Breast epithelium (tissue), 3 donors: ENCODE results near the gene TMEM213.

Experiments used
- POLR2AphosphoS5 ChIP-seq, 3 donors: sonication (generic); formaldehyde crosslinking; IDR thresholded peaks; one replicate each; pipeline ENCODE4 v1.6.1; 2017; ENCODE audit warnings: antibody characterized with exemption in 3 of 3
- TF ChIP-seq, protein P1 (sequence below), 3 donors: fragments of 450-650 bp; IDR thresholded peaks; one replicate each; pipeline ENCODE4 v1.5.1; 2016 to 2017; ENCODE audit warnings: antibody characterized with exemption in 3 of 3, mild to moderate bottlenecking in 3 of 3, moderate library complexity in 3 of 3

DNA sequence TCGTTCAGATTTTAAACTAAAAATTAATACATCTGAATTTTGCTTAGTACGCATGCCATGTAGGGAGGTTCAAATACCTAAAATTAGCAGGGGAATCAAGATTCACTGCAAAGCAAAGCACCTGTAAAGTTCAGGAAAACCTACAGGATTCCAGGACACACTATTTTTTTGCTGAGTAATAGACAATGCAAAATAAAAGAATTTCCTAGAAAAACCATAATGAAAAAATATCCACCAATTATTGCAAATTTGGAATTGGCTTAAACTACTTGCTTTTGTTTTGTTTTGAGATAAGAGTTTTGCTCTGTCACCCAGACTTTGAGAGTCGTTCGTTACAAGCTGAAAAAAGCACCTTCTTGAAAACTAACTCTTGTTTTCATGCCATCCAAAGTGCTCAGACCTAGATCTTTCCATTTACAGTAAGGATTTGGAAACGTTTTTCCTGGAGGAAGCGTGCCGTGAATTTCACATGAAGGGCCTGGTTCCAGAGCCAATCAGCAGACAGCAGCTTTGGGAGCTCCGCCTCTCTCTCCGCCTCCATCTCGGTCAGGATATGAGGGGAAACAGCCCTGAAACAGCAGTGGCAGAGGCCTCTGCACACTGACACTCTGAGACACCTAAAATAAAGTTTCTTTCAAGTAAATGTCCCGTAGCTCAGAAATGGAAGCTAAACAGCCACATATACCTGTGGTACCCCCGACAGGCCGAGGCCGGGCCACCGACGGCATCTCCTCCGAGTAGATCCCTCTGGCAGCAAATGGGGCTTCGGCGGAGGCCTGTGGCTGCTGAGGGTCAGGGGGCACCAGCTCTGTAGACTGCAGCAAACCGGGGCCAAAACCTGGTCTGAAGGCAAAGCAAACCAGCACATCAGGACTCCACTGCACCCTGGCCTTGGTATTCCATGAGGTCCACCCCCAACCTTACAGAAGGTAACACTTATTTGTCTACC, 46.1 kb downstream of the TMEM213 start:
- TF ChIP-seq, protein P1, sequence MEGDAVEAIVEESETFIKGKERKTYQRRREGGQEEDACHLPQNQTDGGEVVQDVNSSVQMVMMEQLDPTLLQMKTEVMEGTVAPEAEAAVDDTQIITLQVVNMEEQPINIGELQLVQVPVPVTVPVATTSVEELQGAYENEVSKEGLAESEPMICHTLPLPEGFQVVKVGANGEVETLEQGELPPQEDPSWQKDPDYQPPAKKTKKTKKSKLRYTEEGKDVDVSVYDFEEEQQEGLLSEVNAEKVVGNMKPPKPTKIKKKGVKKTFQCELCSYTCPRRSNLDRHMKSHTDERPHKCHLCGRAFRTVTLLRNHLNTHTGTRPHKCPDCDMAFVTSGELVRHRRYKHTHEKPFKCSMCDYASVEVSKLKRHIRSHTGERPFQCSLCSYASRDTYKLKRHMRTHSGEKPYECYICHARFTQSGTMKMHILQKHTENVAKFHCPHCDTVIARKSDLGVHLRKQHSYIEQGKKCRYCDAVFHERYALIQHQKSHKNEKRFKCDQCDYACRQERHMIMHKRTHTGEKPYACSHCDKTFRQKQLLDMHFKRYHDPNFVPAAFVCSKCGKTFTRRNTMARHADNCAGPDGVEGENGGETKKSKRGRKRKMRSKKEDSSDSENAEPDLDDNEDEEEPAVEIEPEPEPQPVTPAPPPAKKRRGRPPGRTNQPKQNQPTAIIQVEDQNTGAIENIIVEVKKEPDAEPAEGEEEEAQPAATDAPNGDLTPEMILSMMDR (IDR thresholded peaks at IDR 0.05): no peak
- no peak for TF ChIP-seq POLR2AphosphoS5 (IDR thresholded peaks at IDR 0.05)
